Endothelial cell of umbilical vein (primary cell): ENCODE results near the gene UCP3. TPM values are rescaled to one million over a fixed set of nuclear protein-coding genes. Genes with fewer than 3 reads are reported as not detected.
A peak's percentile ranks its signal among the peaks of the same experiment; 100 is the strongest.

Experiments used
- BruUV-seq: library from RNA; stranded (reverse); fragments of 400-500 nt; replicated peaks from 2 replicates; lab custom pipeline; 2021; lab: Mats Ljungman, UMichigan
- CTCF ChIA-PET: fragments of 300-600, 350-600 bp; sonication (Branson Sonifier 250); formaldehyde crosslinking; loops from one replicate; lab custom pipeline; 2021; ENCODE audit warnings: antibody characterized with exemption, inconsistent platforms; lab: Charles Lee
- POLR2A ChIA-PET: fragments of 300-600, 350-600 bp; sonication (Branson Sonifier 250); formaldehyde crosslinking; loops from one replicate; lab custom pipeline; 2021; ENCODE audit warnings: antibody characterized with exemption, inconsistent platforms; lab: Charles Lee
- DNase-seq: peaks from one replicate; pipeline ENCODE4 v3.0.0-alpha.2; 2011; ENCODE audit warnings: low read depth, low spot score
- FAIRE-seq: peaks from 2 replicates; lab custom pipeline; 2011; peaks lifted over from hg19 to GRCh38; lab: Jason Lieb, UNC
- H2AFZ ChIP-seq: 2 replicates; pipeline ENCODE4 v1.6.0; 2012; ENCODE audit warnings: low read depth, low read length, control low read depth, inconsistent platforms
- H3K27ac ChIP-seq: 2 replicates; pipeline ENCODE4 v1.5.1; 2011; ENCODE audit warnings: low read depth, mild to moderate bottlenecking, control low read depth, low read length, moderate library complexity; ENCODE audit not compliant: insufficient read depth
- H3K27me3 ChIP-seq, 2 experiments: 2 replicates each; pipeline versions ENCODE4 v1.6.0 to v1.6.1; 2011; ENCODE audit warnings: low read length in 2 of 2, mixed read lengths in 1 of 2; ENCODE audit not compliant: control insufficient read depth in 2 of 2, insufficient read depth in 2 of 2
- H3K36me3 ChIP-seq, 2 experiments: 2 replicates in 1 of 2; 3 replicates in 1 of 2; pipeline ENCODE4 v1.5.1; 2011; ENCODE audit warnings: low read length in 2 of 2, mild to moderate bottlenecking in 1 of 2, moderate library complexity in 1 of 2; ENCODE audit not compliant: control insufficient read depth in 2 of 2, insufficient read depth in 2 of 2; ENCODE audit errors: extremely low read depth in 1 of 2
- H3K4me1 ChIP-seq: 3 replicates; pipeline ENCODE4 v1.5.1; 2011; ENCODE audit warnings: mild to moderate bottlenecking, low read length; ENCODE audit not compliant: control insufficient read depth, insufficient read depth; ENCODE audit errors: extremely low read depth
- H3K4me2 ChIP-seq: 2 replicates; pipeline ENCODE4 v1.6.1; 2011; ENCODE audit warnings: low read length, control low read depth, mixed read lengths; ENCODE audit not compliant: insufficient read depth
- H3K4me3 ChIP-seq, 3 experiments: fragments of 200-600 bp in 1 of 3; sonication (generic), shearing (Covaris generic) in 1 of 3; replicated peaks in 1 of 3; 2 replicates each; pipeline ENCODE4 v1.5.1; 2011 to 2016; ENCODE audit warnings: control low read depth in 3 of 3, low read length in 3 of 3, mild to moderate bottlenecking in 2 of 3, inconsistent platforms in 1 of 3, low read depth in 1 of 3, moderate library complexity in 1 of 3; ENCODE audit not compliant: insufficient read depth in 1 of 3
- H3K79me2 ChIP-seq: 2 replicates; pipeline ENCODE4 v1.6.0; 2012; ENCODE audit warnings: low read length, inconsistent platforms; ENCODE audit not compliant: control insufficient read depth, insufficient read depth
- H3K9ac ChIP-seq: replicated peaks from 2 replicates; pipeline ENCODE3; 2011; ENCODE audit warnings: low read length, control low read depth; ENCODE audit not compliant: insufficient read depth; ENCODE audit errors: extremely low read depth
- H3K9me1 ChIP-seq: replicated peaks from 3 replicates; pipeline ENCODE4 v1.6.0; 2011; ENCODE audit warnings: mild to moderate bottlenecking, low read length; ENCODE audit not compliant: control insufficient read depth, insufficient read depth; ENCODE audit errors: extremely low read depth
- H3K9me3 ChIP-seq: replicated peaks from 2 replicates; pipeline ENCODE4 v1.5.1; 2012; ENCODE audit warnings: low read length, inconsistent platforms; ENCODE audit not compliant: control insufficient read depth, insufficient read depth
- H4K20me1 ChIP-seq: replicated peaks from 2 replicates; pipeline ENCODE3; 2011; ENCODE audit warnings: mild to moderate bottlenecking, low read length; ENCODE audit not compliant: control insufficient read depth, insufficient read depth; ENCODE audit errors: extremely low read depth
- CTCF ChIP-seq, 2 donors: IDR thresholded peaks; 1 replicate in 1 of 2; 2 replicates in 1 of 2; pipeline ENCODE4 v1.5.1; 2011; ENCODE audit warnings: low read length in 2 of 2, mild to moderate bottlenecking in 2 of 2, moderate library complexity in 2 of 2, control low read depth in 1 of 2, inconsistent platforms in 1 of 2, low read depth in 1 of 2; ENCODE audit not compliant: insufficient read depth in 1 of 2; ENCODE audit errors: extremely low read depth in 1 of 2
- EZH2 ChIP-seq: IDR thresholded peaks from 2 replicates; pipeline ENCODE4 v1.6.1; 2012; ENCODE audit warnings: borderline replicate concordance, low read depth, mild to moderate bottlenecking, moderate library complexity, low read length, inconsistent platforms; ENCODE audit not compliant: severe bottlenecking
- FOS ChIP-seq: IDR thresholded peaks from 2 replicates; pipeline ENCODE4 v1.6.1; 2011; ENCODE audit warnings: mild to moderate bottlenecking, low read length, moderate library complexity, borderline replicate concordance; ENCODE audit not compliant: insufficient read depth
- JUN ChIP-seq: IDR thresholded peaks from 2 replicates; pipeline ENCODE4 v1.6.1; 2011; ENCODE audit warnings: borderline replicate concordance, low read depth; ENCODE audit not compliant: insufficient read length, insufficient read depth
- MYC ChIP-seq: IDR thresholded peaks from one replicate; pipeline ENCODE4 v1.6.1; 2011; ENCODE audit warnings: mild to moderate bottlenecking, low read depth, low read length
- dilution Hi-C: fragments of 300-500 bp; cut with MboI; formaldehyde crosslinking; loops from one replicate; pipeline ENCODE4 v1.15.0; 2019; ENCODE audit warnings: low sequenced_read_pairs; ENCODE audit not compliant: extremely low pct_ligation_motif_present
- intact Hi-C: fragments of 100-400 bp; cut with micrococcal nuclease; formaldehyde crosslinking; loops from one replicate; pipeline ENCODE4 v1.10.0; 2022
- polyA plus RNA-seq, 4 experiments: library from polyadenylated mRNA; depleted of rRNA in 3 of 4; stranded (reverse) in 3 of 4; unstranded in 1 of 4; fragments of >200 nt; gene quantifications; 2 replicates each; pipeline versions ENCODE4 v1.2.1 to v1.2.3, GENCODE V29; 2011 to 2012; ENCODE audit warnings: missing spikeins in 1 of 4
- total RNA-seq: library from RNA; stranded (reverse); gene quantifications from 2 replicates; pipeline ENCODE4 v1.2.3, GENCODE V29; 2021
- TF ChIP-seq, protein P1 (sequence below): IDR thresholded peaks from 2 replicates; pipeline ENCODE4 v1.6.1; 2011; ENCODE audit not compliant: insufficient read depth, insufficient read length

UCP3 gene
- total and polyA plus RNA-seq, 2 donors (not counting 3 experiments of a cell fraction or from before 2014, with no cell fraction given), result 1.1 to 1.4 TPM

DNA sequence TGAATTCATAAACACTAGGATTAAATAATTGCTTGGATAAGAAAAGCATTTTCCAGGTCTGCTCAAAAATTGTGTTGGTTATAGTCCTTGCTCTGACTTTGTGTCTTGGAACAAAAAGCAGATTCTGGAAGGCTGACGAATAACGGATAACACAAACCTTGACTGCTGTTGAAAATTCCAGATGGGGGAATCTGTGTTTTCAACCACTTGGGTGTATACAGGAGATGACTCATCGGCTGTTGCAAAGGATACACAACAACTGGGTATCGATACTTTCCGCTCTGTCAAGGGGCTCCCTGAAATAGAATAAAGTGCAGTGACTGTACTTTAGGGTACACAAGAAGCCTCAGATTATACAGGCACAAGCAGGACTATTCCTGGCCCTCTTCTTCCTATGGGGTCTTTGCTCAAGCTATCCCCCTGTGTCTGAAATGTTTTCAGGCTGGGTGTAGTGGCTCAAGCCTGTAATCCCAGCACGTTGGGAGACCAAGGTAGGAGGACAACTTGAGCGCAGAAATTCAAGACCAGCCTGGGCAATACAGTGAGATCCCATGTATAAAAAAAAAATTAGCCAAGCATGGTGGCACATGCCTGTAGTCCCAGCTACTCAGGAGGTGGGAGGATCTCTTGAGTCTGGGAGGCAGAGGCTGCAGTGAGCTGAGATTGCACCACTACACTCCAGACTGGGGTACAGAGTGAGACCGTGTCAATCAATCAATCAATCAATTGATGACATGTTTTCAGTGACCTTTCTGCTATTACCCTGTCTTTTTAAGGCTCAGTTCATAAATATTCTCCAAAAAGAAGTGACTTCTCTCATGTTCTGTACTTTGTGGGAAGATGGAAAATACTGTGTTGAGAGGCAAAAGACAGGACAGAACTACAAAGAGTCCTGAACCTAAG lies 48.6 kb upstream of the UCP3 start:
- H3K9ac ChIP-seq, result no peak overlapping the region
- FAIRE-seq, result peak; percentile 42
- BruUV-seq, result no TSS peak

More for the DNA sequence above, 48.6 kb upstream of the UCP3 start:
- H3K9me1 ChIP-seq, result no peaks in the 10 kb centered on the region
- H3K27me3 ChIP-seq, result no peaks in the 10 kb centered on the region
- no peak overlapping the region for H3K4me2 ChIP-seq
- no peaks in the 10 kb centered on the region for H4K20me1 ChIP-seq
- H3K36me3 ChIP-seq, result peaks cover 2 to 5% of the 10 kb centered on the region in 2 experiments
- dilution Hi-C loops, result no loop called here
- H3K4me3 ChIP-seq, result no peak overlapping the region
- H3K79me2 ChIP-seq, result no peaks in the 10 kb centered on the region
- TF ChIP-seq FOS (peak; percentile 43), JUN (peak; percentile 19), EZH2 (no peak), MYC (no peak), CTCF (IDR thresholded peaks at IDR 0.05; ENCODE audit: extremely low read depth in 1 of 2, insufficient read depth in 1 of 2, low read depth in 1 of 2, low read length in 2 of 2) (no peak)
- TF ChIP-seq, protein P1, sequence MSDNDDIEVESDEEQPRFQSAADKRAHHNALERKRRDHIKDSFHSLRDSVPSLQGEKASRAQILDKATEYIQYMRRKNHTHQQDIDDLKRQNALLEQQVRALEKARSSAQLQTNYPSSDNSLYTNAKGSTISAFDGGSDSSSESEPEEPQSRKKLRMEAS, result no peak
- no peaks in the 10 kb centered on the region for H3K9me3 ChIP-seq
- ChIA-PET POLR2A (no interaction called here), CTCF (interaction anchor here (0.9 kb wide), 1 partner anchor 392 kb away, joined by 3 read pairs; no protein-coding TSS in a partner anchor)
- H3K27ac ChIP-seq, result no peak overlapping the region
- peaks cover 5% of the 10 kb centered on the region for H3K4me1 ChIP-seq
- peak; percentile 29 for DNase-seq
- H2AFZ ChIP-seq, result no peak overlapping the region
- intact Hi-C loops, result no loop called here
